Skeletal muscle satellite cell (primary cell): ENCODE measurements around the gene UBN2.

Experiments used
- H3K27me3 ChIP-seq: 2 replicates; pipeline ENCODE4 v1.7.0; 2013; ENCODE audit warnings: low read length; ENCODE audit not compliant: control insufficient read depth, insufficient read depth
- H3K36me3 ChIP-seq: 2 replicates; pipeline ENCODE4 v1.7.0; 2013; ENCODE audit warnings: mild to moderate bottlenecking, control low read depth, low read length; ENCODE audit not compliant: insufficient read depth
- H3K4me1 ChIP-seq: 2 replicates; pipeline ENCODE4 v1.7.0; 2013; ENCODE audit warnings: low read length; ENCODE audit not compliant: control insufficient read depth, insufficient read depth
- H3K4me2 ChIP-seq: 2 replicates; pipeline ENCODE4 v1.7.0; 2013; ENCODE audit warnings: mild to moderate bottlenecking, low read length
- H3K4me3 ChIP-seq: 2 replicates; pipeline ENCODE4 v1.7.0; 2013; ENCODE audit warnings: low read length
- H3K9ac ChIP-seq: 2 replicates; pipeline ENCODE4 v1.7.0; 2013; ENCODE audit warnings: mild to moderate bottlenecking, low read depth, low read length, moderate library complexity
- H3K9me3 ChIP-seq: replicated peaks from 2 replicates; pipeline ENCODE4 v1.7.0; 2013; ENCODE audit warnings: mild to moderate bottlenecking, control low read depth, low read length

The UBN2 gene

DNA sequence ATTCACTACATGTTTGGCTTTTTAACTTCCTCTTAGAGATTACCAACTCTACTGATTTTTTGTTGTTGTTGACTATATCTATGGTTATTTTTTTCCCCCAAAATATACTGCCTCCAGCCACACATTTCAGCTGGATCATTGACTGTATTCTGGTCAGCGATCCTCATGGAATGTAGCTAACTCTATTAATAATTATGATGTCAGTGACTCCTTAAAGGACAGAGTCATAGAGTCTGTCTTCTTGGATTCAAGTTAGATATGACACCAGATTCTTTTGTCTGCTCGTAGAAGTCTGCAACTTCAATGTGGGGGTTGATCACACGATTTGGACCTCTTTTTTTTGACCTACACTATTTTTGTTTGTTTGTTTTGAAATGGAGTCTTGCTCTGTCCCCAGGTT is 33.2 kb downstream of the UBN2 start:
- H3K4me3 ChIP-seq: no peak overlapping the region
- H3K27me3 ChIP-seq: no peaks in the 10 kb centered on the region
- no peak overlapping the region for H3K4me2 ChIP-seq
- peaks cover 25% of the 10 kb centered on the region for H3K36me3 ChIP-seq
- H3K9me3 ChIP-seq: no peaks in the 10 kb centered on the region
- no peaks in the 10 kb centered on the region for H3K4me1 ChIP-seq
- no peak overlapping the region for H3K9ac ChIP-seq

GRCh38 chr7:139265673-139266072 is 34.6 kb downstream of the UBN2 start:
- Histone ChIP-seq H3K27me3 (no peaks in the 10 kb centered on the region), H3K4me3 (no peak overlapping the region), H3K4me1 (no peaks in the 10 kb centered on the region), H3K4me2 (no peak overlapping the region), H3K9me3 (no peaks in the 10 kb centered on the region), H3K9ac (no peak overlapping the region), H3K36me3 (peaks cover 17% of the 10 kb centered on the region)

- H3K4me3 ChIP-seq: no peak overlapping the region
- H3K9me3 ChIP-seq: no peaks in the 10 kb centered on the region
- peaks cover 26% of the 10 kb centered on the region for H3K36me3 ChIP-seq
- no peak overlapping the region for H3K9ac ChIP-seq
- no peaks in the 10 kb centered on the region for H3K4me1 ChIP-seq
- no peaks in the 10 kb centered on the region for H3K27me3 ChIP-seq
- H3K4me2 ChIP-seq: no peak overlapping the region
Measured at GRCh38 chr7:139271718-139272628, 40.9 kb downstream of the UBN2 start.

- Histone ChIP-seq H3K27me3 (no peaks in the 10 kb centered on the region), H3K9me3 (no peaks in the 10 kb centered on the region), H3K36me3 (peaks cover 29% of the 10 kb centered on the region), H3K4me2 (no peak overlapping the region), H3K9ac (no peak overlapping the region), H3K4me1 (no peaks in the 10 kb centered on the region), H3K4me3 (no peak overlapping the region)
Measured at GRCh38 chr7:139284252-139284896, 53.3 kb downstream of the UBN2 start.

- Histone ChIP-seq H3K36me3 (peaks cover 25% of the 10 kb centered on the region), H3K4me2 (no peak overlapping the region), H3K9ac (no peak overlapping the region), H3K4me3 (no peak overlapping the region), H3K27me3 (no peaks in the 10 kb centered on the region), H3K9me3 (no peaks in the 10 kb centered on the region), H3K4me1 (no peaks in the 10 kb centered on the region)
Measured at GRCh38 chr7:139286144-139286543, 55.1 kb downstream of the UBN2 start.

DNA sequence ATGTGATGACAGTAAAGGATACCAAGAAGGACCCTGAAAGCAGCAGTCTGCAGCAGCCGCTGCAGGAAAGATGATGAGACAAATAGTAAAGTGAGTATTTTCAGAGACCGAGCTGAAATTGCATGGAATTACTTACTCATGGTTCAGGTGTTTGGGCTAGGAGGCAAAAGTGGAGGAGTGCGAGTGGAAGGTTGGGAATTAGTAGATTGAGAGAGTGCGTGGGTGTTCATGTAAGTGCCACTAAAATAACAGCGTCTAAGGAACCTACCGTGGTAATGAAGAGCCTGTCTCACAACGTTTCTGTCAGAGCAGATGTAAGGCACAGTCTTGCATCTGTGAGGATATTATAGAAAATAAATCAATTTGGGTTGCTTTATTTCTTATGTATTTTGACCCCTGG is 61.8 kb downstream of the UBN2 start:
- no peaks in the 10 kb centered on the region for H3K27me3 ChIP-seq
- no peak overlapping the region for H3K9ac ChIP-seq
- no peaks in the 10 kb centered on the region for H3K4me1 ChIP-seq
- H3K36me3 ChIP-seq: peaks cover 15% of the 10 kb centered on the region
- H3K4me3 ChIP-seq: no peak overlapping the region
- no peak overlapping the region for H3K4me2 ChIP-seq
- H3K9me3 ChIP-seq: no peaks in the 10 kb centered on the region

- H3K9ac ChIP-seq: no peak overlapping the region
- H3K9me3 ChIP-seq: no peaks in the 10 kb centered on the region
- no peaks in the 10 kb centered on the region for H3K27me3 ChIP-seq
- no peak overlapping the region for H3K4me3 ChIP-seq
- no peak overlapping the region for H3K4me2 ChIP-seq
- peaks cover 14% of the 10 kb centered on the region for H3K36me3 ChIP-seq
- no peaks in the 10 kb centered on the region for H3K4me1 ChIP-seq
Measured at GRCh38 chr7:139293534-139293933, 62.5 kb downstream of the UBN2 start.

- Histone ChIP-seq H3K27me3 (no peaks in the 10 kb centered on the region), H3K9me3 (no peaks in the 10 kb centered on the region), H3K36me3 (peaks cover 14% of the 10 kb centered on the region), H3K9ac (no peak overlapping the region), H3K4me2 (no peak overlapping the region), H3K4me1 (no peaks in the 10 kb centered on the region), H3K4me3 (no peak overlapping the region)
Measured at GRCh38 chr7:139294241-139294640, 63.2 kb downstream of the UBN2 start.

GRCh38 chr7:139294951-139295575 is 64.0 kb downstream of the UBN2 start:
- H3K9ac ChIP-seq: no peak overlapping the region
- no peak overlapping the region for H3K4me3 ChIP-seq
- H3K4me2 ChIP-seq: no peak overlapping the region
- H3K4me1 ChIP-seq: peaks cover 2% of the 10 kb centered on the region
- H3K36me3 ChIP-seq: peaks cover 14% of the 10 kb centered on the region
- H3K27me3 ChIP-seq: no peaks in the 10 kb centered on the region
- no peaks in the 10 kb centered on the region for H3K9me3 ChIP-seq

DNA sequence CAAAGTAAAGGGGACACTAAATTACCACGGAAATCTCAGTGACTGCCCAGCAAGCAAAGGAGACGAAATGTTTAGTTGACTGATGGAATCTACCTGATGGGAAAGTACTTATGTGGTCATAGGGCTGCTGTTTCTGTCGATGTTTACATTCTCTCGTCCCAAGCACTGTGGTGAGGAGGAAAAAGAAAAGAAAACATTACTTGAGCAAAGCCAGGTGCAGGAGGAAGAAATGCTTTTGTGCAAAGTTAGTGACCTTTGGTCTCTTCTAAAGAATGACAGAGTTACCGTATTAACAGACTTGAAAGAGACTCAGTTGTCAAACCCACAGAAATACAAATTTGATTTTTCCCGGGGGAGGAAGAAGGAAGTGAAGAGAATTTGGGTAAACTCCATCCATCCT is 66.8 kb downstream of the UBN2 start:
- Histone ChIP-seq H3K4me3 (no peak overlapping the region), H3K9me3 (no peaks in the 10 kb centered on the region), H3K36me3 (peaks cover 14% of the 10 kb centered on the region), H3K4me1 (peaks cover 9% of the 10 kb centered on the region), H3K4me2 (no peak overlapping the region), H3K9ac (no peak overlapping the region), H3K27me3 (no peaks in the 10 kb centered on the region)

- Histone ChIP-seq H3K9ac (no peak overlapping the region), H3K4me2 (no peak overlapping the region), H3K9me3 (no peaks in the 10 kb centered on the region), H3K27me3 (no peaks in the 10 kb centered on the region), H3K4me1 (peaks cover 9% of the 10 kb centered on the region), H3K36me3 (peaks cover 6% of the 10 kb centered on the region), H3K4me3 (no peak overlapping the region)
Measured at GRCh38 chr7:139299296-139299695, 68.3 kb downstream of the UBN2 start.
